OCI-M2 (cell line): Measurements from ENCODE around the gene PRIM2.
"Not testable (repeated sequence)": the region's sequence is repeated elsewhere in the genome, so short reads cannot be mapped to it uniquely, and the experiment has no call there.

Experiments
- DNase-seq: peaks from one replicate; lab custom pipeline; 2025; ENCODE audit not compliant: unreplicated experiment; lab: John Stamatoyannopoulos, UW

Gene PRIM2, protein sequence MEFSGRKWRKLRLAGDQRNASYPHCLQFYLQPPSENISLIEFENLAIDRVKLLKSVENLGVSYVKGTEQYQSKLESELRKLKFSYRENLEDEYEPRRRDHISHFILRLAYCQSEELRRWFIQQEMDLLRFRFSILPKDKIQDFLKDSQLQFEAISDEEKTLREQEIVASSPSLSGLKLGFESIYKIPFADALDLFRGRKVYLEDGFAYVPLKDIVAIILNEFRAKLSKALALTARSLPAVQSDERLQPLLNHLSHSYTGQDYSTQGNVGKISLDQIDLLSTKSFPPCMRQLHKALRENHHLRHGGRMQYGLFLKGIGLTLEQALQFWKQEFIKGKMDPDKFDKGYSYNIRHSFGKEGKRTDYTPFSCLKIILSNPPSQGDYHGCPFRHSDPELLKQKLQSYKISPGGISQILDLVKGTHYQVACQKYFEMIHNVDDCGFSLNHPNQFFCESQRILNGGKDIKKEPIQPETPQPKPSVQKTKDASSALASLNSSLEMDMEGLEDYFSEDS

DNA sequence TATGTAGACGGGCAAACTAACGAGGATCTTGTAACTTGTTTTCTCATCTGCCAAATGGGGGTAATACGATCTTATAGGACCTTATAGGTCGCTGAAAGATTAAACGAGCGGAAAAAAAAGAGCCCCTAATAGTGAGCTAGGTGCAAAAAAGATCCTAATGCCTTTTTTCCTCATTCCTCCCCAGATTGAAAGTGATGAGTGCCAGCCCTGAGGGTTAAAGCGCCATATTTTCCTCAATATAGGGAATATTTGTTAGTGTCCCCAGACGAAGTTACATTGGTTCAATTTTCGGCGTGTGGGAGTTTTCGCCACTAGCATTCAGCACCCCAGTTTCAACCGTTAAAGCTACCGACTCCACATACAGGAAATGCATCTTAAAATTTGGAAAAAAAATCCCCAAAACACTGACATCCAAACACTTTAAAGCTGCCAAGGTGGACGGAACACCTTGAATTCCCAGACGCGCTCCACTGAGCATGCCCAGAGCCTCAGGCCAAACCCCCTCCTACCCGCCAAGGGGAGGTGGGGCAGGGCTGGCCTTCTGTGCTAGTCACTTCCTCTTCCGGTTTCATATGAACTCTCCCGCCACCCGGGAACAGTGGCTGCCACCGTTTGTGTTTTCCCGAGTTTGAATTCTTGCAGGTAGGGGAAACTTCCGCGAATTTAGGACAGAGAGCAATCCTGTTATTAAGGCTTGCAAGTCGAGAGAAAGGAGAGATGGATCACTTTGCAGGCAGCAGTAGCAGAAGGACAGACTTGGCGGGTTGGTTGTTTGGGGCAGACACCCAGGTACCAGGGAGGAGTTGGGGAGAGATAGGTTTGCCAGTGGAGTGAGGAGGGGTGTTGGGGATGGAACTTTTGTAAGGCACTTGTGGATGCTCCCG is at the start of gene PRIM2:
PRIM2 (plus strand) TSS at position 571 of the 884 bp plus-strand sequence. CDS start 816 bp downstream, outside the sequence.
- no peak for DNase-seq

DNA sequence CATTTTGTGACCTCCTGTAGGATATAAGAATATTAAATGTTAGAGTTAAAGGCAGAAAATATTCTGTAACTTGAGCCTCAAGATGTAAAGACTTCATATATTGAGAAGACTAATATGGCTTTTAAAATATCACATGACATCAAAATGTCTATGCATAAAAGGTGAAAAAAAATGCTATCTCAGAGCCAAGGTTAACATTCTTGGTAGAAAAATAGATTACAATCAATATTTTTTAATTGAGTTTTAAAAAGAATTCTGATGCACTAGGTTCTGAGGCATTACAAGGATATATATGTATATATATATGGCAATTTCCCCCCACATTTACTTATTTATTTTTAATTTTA is 49.2 kb upstream of the PRIM2 start:
- no peak for DNase-seq

DNA sequence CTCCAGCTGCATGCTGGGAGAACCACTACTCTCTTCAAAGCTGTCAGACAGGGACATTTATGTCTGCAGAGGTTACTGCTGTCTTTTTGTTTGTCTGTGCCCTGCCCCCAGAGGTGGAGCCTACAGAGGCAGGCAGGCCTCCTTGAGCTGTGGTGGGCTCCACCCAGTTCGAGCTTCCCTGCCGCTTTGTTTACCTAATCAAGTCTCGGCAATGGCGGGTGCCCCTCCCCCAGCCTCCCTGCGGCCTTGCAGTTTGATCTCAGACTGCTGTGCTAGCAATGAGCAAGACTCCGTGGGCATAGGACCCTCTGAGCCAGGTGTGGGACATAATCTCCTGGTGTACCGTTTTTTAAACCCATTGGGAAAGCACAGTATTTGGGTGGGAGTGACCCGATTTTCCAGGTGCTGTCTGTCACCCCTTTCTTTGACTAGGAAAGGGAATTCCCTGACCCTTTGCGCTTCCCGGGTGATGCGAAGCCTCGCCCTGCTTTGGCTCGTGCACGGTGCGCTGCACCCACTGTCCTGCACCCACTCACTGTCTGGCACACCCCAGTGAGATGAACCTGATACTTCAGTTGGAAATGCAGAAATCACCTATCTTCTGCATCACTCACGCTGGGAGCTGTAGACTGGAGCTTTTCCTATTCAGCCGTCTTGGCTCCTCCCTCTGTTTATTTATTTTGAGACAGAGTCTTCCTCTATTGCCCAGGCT is 43.2 kb upstream of the PRIM2 start:
- DNase-seq, result not testable (repeated sequence)

DNA sequence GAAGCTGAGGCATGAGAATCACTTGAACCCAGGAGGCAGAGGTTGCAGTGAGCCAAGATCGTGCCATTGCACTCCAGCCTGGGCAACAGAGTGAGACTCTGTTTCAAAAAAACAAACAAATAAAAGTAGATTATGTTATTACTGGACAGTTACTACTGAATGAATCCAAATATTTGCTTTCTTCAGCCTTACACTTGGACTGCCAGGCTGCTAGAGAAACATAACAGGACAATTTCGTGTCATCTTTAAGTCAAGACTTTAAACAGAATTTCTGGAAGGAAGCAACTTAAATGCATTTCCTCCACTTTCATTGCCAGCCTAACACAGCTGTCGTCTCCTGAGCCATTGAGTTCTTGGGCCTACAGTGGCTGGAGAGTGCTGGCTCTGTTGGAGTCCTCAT is 42.0 kb upstream of the PRIM2 start:
- no peak for DNase-seq

- DNase-seq, result no peak
Observed at GRCh38 chr6:57276946-57277345, 40.5 kb upstream of the PRIM2 start.

DNA sequence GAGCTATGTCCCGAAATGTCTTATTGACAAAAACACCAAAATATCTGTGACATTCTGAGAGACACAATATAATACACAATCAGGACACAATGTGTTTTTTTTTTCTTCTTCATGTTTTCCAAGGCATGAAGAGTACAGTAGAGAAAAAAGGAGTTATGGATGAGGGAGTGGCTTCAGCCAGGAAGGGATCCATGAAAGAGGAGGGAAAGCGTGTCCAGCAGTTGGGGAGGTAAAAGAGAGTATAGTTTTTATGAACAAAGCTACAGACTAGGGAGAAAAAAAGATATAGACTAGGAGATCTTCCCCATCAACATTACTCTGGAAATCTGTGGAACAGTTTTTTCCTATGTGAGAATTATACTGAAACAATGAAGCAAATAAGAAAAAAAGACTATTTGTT is 38.9 kb upstream of the PRIM2 start:
- no peak for DNase-seq

DNA sequence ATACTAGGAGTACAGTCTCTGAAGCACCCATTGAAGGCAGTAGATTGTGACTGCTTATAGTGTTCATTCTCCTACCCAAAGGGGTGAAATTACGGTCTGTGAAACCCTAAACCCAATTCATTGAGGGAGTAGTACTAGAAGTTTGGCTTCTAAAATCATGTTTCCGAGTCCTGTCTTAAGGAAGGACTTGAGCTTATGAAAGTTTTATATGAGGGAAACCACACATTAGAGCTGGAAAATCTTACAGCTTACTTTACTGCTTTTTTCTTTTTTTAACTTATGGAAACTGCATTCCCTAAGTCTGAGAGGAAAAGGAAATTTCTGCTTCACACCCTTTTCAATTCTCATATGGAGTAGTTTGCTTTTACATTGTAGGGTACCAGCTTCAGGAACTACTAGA is 38.4 kb upstream of the PRIM2 start:
- DNase-seq, result no peak

DNA sequence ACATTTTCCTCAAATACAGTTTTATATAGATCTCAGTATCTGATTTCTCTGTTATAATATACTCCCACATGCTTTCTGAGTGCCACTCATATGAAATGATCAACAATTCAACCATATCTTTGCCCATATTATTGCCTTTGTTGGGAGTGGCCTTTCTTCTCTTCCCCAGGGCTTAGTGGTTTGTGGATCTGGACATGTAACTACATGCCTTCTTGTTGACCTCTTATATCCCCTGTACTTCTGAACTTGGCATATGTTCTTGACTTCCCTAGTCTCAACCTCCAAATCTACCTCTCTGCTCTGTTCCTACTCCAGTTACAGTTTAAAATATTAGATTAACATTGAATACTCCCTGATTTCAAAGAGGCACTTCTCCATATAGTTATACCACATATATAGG is 34.3 kb upstream of the PRIM2 start:
- DNase-seq, result no peak

DNA sequence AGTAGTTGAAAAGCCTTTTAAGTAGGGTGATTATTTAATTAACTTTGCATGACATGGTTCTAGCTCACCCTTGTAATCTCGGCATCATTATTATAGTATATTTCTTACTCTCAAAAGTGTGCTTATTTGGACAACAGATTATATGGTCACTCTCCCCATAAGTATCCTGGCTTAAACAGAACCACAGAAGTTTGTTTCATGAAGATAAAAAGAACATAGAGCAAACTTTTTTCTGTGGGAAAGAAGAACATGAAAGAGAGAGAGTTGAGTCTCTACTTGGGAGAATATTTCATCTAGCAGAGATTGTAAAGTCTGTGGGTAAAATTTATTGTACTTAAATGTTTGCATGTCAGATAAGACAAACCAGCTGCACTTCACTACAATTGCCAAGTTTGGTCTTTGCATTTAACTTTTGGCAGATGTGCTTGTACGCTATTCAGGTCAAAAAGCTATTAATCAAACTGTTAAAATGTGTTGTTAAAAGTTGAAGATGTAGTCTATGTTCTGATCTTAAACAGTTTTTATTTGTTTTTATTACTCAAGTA is 33.4 kb upstream of the PRIM2 start:
- no peak for DNase-seq

- not testable (repeated sequence) for DNase-seq
Observed at GRCh38 chr6:57288136-57288535, 29.3 kb upstream of the PRIM2 start.

DNA sequence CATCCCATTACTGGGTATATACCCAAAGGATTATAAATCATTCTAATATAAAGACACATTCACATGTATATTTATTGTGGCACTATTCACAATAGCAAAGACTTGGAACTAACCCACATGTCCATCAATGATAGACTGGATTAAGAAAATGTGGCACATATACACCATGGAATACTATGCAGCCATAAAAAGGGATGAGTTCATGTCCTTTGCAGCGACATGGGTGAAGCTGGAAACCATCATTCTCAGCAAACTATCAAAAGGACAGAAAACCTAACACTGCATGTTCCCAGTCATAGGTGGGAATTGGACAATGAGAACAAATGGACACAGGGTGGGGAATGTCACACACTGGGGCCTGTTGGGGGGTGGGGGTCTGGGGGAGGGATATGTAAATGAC is 24.0 kb upstream of the PRIM2 start:
- DNase-seq, result not testable (repeated sequence)

GRCh38 chr6:57294862-57295445 is 22.5 kb upstream of the PRIM2 start:
- no peak for DNase-seq

- no peak for DNase-seq
Observed at GRCh38 chr6:57297505-57297904, 19.9 kb upstream of the PRIM2 start.

- no peak for DNase-seq
Observed at GRCh38 chr6:57298741-57299140, 18.7 kb upstream of the PRIM2 start.

DNA sequence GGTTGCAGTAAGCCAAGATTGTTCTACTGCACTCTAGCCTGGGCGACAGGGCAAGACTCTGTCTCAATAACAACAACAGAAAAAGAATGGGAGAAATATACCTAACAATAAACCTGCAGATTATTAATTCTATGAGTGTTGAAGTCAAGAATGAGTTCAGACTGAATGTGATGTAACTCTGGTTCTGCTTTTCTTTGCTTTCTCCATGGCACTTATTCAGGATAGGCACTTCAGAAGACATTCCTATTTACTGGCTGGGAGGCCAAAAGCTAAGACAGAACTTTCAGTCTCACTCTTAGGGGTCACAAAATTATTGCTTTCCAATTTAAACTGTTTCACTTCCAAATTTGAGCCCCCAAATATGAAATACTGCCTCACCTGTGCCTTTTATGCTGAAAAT is 15.7 kb upstream of the PRIM2 start:
- DNase-seq, result no peak

- DNase-seq, result no peak
Observed at GRCh38 chr6:57302477-57302876, 15.0 kb upstream of the PRIM2 start.

GRCh38 chr6:57303931-57304681 is 13.3 kb upstream of the PRIM2 start:
- DNase-seq, result no peak

GRCh38 chr6:57305107-57305506 is 12.3 kb upstream of the PRIM2 start:
- DNase-seq, result no peak

DNA sequence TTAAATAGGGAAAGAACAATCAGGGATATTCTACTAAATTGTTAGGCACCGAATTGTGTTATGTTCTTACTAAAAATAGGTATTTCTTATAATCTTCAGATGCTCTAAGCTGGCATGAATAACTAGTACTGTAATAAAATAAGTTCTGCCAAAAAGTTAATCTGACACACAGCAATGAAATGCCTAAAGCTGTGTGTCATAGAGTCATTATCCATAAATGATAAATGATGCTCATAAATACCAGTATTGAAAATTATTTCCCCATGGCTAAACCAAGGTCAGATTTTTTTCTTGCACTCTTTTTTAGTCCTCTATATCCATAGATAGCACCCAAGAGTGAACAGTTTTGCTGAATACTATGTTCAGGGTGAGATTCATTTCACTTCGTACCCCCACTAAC is 11.7 kb upstream of the PRIM2 start:
- no peak for DNase-seq

GRCh38 chr6:57306273-57306672 is 11.2 kb upstream of the PRIM2 start:
- no peak for DNase-seq
